Measurements from ENCODE around the gene ANKRD45.
"Not testable (repeated sequence)": the region's sequence is repeated elsewhere in the genome, so short reads cannot be mapped to it uniquely, and the experiment has no call there.

ANKRD45 gene

GRCh38 chr1:173642450-173643139, 27.1 kb downstream of the ANKRD45 start:
- DNase-seq = not testable (repeated sequence)

- DNase-seq = no peak
Measured at GRCh38 chr1:173639102-173639501, 30.5 kb downstream of the ANKRD45 start.

- no peak for DNase-seq
Measured at GRCh38 chr1:173638043-173639021, 31.3 kb downstream of the ANKRD45 start.

GRCh38 chr1:173637236-173638042, 32.2 kb downstream of the ANKRD45 start:
- DNase-seq = not testable (repeated sequence)

- DNase-seq = no peak
Measured at GRCh38 chr1:173635116-173635515, 34.5 kb downstream of the ANKRD45 start, which contains the start of gene TEX50. Gene TEX50, plus strand, starts transcription at chr1:173635338. Its CDS starts 184 bp downstream, at chr1:173635522.

- DNase-seq = peak; percentile 11
Measured at GRCh38 chr1:173628888-173629287, 40.8 kb downstream of the ANKRD45 start.

- DNase-seq = no peak
Measured at GRCh38 chr1:173627269-173627668, 42.4 kb downstream of the ANKRD45 start.

- no peak for DNase-seq
Measured at GRCh38 chr1:173616859-173617258, 52.8 kb downstream of the ANKRD45 start.

- not testable (repeated sequence) for DNase-seq
Measured at GRCh38 chr1:173613086-173613485, 56.6 kb downstream of the ANKRD45 start.

GRCh38 chr1:173608503-173609216, 61.0 kb downstream of the ANKRD45 start:
- no peak for DNase-seq

GRCh38 chr1:173603056-173603591, 66.5 kb downstream of the ANKRD45 start, which contains the start of gene SLC9C2:
Gene SLC9C2, minus strand, starts transcription at chr1:173603072. Its CDS starts 1,296 bp downstream, at chr1:173601776.
- no peak for DNase-seq

- DNase-seq = no peak
Measured at GRCh38 chr1:173601588-173601987, 68.1 kb downstream of the ANKRD45 start.

- DNase-seq = no peak
Measured at GRCh38 chr1:173596097-173596825, 73.4 kb downstream of the ANKRD45 start.

GRCh38 chr1:173591138-173591537, 78.5 kb downstream of the ANKRD45 start:
- DNase-seq = not testable (repeated sequence)

- no peak for DNase-seq
Measured at GRCh38 chr1:173590557-173590956, 79.1 kb downstream of the ANKRD45 start.

GRCh38 chr1:173581383-173582079, 88.1 kb downstream of the ANKRD45 start:
- no peak for DNase-seq

- no peak for DNase-seq
Measured at GRCh38 chr1:173580658-173581057, 89.0 kb downstream of the ANKRD45 start.

GRCh38 chr1:173580071-173580470, 89.6 kb downstream of the ANKRD45 start:
- DNase-seq = no peak

- no peak for DNase-seq
Measured at GRCh38 chr1:173573596-173573995, 96.1 kb downstream of the ANKRD45 start.

GRCh38 chr1:173572201-173572873, 97.3 kb downstream of the ANKRD45 start:
- DNase-seq = no peak

All from CD4-positive, alpha-beta T cell treated with Interleukin-12 subunit alpha and Interleukin-12 subunit beta, for 1 hour (primary cell).